K562 (cell line): ENCODE measurements around the gene GATA2. TPM values are rescaled to one million over a fixed set of nuclear protein-coding genes. Genes with fewer than 3 reads are reported as not detected.

Source experiments
- DLX4 ChIP-seq: fragments of 250-450 bp; sonication (Bioruptor Pico); IDR thresholded peaks from 2 replicates; pipeline ENCODE4 v1.6.1; 2021; ENCODE audit warnings: mild to moderate bottlenecking
- KAT7 ChIP-seq: sonication (generic); formaldehyde crosslinking; IDR thresholded peaks from 2 replicates; pipeline ENCODE4 v1.8.0; 2022; ENCODE audit warnings: missing genetic modification reagents, mild to moderate bottlenecking, borderline replicate concordance
- MECOM ChIP-seq: fragments of 250-450 bp; sonication (Bioruptor Pico); IDR thresholded peaks from 2 replicates; pipeline ENCODE4 v1.8.0; 2022; ENCODE audit warnings: inconsistent platforms
- PCBP1 ChIP-seq: fragments of 200-400 bp; formaldehyde crosslinking; IDR thresholded peaks from 2 replicates; pipeline ENCODE4 v1.6.1; 2018; ENCODE audit warnings: mild to moderate bottlenecking, low read depth, low read length; ENCODE audit not compliant: poor library complexity, severe bottlenecking
- SIN3A ChIP-seq, 2 experiments: fragments of 150-350 bp in 1 of 2; IDR thresholded peaks; 2 replicates each; pipeline ENCODE4 v1.6.1; 2011 to 2016; ENCODE audit warnings: borderline replicate concordance in 2 of 2, low read depth in 2 of 2, low read length in 2 of 2, mild to moderate bottlenecking in 2 of 2, moderate library complexity in 2 of 2; ENCODE audit not compliant: control insufficient read depth in 1 of 2
- ZNF707 ChIP-seq: fragments of 250-450 bp; sonication (Bioruptor Pico); conservative IDR thresholded peaks from 2 replicates; pipeline ENCODE4 v1.8.0; 2022; ENCODE audit warnings: inconsistent platforms, mild to moderate bottlenecking, moderate library complexity
- polyA plus RNA-seq, 8 experiments: library from polyadenylated mRNA; depleted of rRNA in 4 of 8; stranded (reverse) in 5 of 8; unstranded in 3 of 8; fragments of >200 nt; fragmentation: Nextera tagmentation in 2 of 8; fragmentation: Illumina TruSeq in 1 of 8; extraction: Ambion mirVana in 2 of 8; extraction: Trizol in 1 of 8; gene quantifications; 2 replicates each; pipeline versions ENCODE4 v1.2.1 to v1.2.3, GENCODE V29; 2011 to 2014; ENCODE audit warnings: inconsistent platforms in 1 of 8, missing spikeins in 1 of 8
- total RNA-seq, 7 experiments: library from RNA; depleted of rRNA in 6 of 7; stranded (reverse); fragments of >200 nt in 6 of 7; fragmentation: Illumina TruSeq in 2 of 7; extraction: Trizol in 2 of 7; gene quantifications; 2 replicates each; pipeline versions ENCODE4 v1.2.1 to v1.2.3, GENCODE V29; 2011 to 2021; ENCODE audit warnings: low replicate concordance in 1 of 7
- TF ChIP-seq, protein P1 (sequence below): IDR thresholded peaks from 2 replicates; pipeline ENCODE4 v1.6.1; 2011; ENCODE audit warnings: borderline replicate concordance, low read depth, mild to moderate bottlenecking, moderate library complexity, low read length; ENCODE audit not compliant: insufficient read depth, poor library complexity, severe bottlenecking

GATA2 gene
- total and polyA plus RNA-seq, 9 of the 15 experiments (the other 6 are each of a cell fraction or from before 2014, with no cell fraction given), result 8.5 to 218 (median 50.8) TPM

DNA sequence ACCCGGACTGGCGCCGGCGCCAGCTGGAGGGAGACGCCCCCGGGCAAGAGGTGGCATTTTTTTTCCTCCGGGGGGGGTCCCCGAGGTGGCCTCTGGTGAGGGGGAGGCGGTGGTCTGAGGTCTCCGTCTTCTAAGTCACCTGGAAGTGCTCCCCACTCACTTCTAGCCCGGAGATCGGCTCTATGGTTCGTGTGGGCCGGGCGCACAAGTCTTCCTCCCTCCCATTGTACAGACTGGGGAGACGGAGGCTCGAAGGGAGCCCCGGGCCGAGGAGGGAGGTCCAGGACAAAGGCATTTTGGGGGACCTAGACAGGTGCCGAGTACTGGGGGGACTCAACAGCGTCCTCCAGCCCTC, 4.4 kb downstream of the GATA2 start (continued):
- TF ChIP-seq, protein P1, sequence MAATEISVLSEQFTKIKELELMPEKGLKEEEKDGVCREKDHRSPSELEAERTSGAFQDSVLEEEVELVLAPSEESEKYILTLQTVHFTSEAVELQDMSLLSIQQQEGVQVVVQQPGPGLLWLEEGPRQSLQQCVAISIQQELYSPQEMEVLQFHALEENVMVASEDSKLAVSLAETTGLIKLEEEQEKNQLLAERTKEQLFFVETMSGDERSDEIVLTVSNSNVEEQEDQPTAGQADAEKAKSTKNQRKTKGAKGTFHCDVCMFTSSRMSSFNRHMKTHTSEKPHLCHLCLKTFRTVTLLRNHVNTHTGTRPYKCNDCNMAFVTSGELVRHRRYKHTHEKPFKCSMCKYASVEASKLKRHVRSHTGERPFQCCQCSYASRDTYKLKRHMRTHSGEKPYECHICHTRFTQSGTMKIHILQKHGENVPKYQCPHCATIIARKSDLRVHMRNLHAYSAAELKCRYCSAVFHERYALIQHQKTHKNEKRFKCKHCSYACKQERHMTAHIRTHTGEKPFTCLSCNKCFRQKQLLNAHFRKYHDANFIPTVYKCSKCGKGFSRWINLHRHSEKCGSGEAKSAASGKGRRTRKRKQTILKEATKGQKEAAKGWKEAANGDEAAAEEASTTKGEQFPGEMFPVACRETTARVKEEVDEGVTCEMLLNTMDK, result no peak
- 0 out of 2 replicates have a peak, but pooled peaks have one; percentile 72 for TF ChIP-seq KAT7 (CRISPR knock-in tag)
- TF ChIP-seq MECOM (CRISPR knock-in tag), result no peak
- TF ChIP-seq PCBP1, result peak; percentile 4
- TF ChIP-seq ZNF707 (CRISPR knock-in tag), result no peak
- no peak for TF ChIP-seq DLX4 (CRISPR knock-in tag)
- peak in 1 of 2 experiments; percentile 32; a peak in 1 of 4 replicates for TF ChIP-seq SIN3A (IDR thresholded peaks at IDR 0.05; ENCODE audit: borderline replicate concordance in 2 of 2, control insufficient read depth in 1 of 2, low read depth in 2 of 2, low read length in 2 of 2)
